ENCODE results near the gene RAD51B. TPM values are rescaled to one million over a fixed set of nuclear protein-coding genes. Genes with fewer than 3 reads are reported as not detected.

RAD51B gene
- total RNA-seq, 1 donor from 2014 or later, result 38.6 TPM

DNA sequence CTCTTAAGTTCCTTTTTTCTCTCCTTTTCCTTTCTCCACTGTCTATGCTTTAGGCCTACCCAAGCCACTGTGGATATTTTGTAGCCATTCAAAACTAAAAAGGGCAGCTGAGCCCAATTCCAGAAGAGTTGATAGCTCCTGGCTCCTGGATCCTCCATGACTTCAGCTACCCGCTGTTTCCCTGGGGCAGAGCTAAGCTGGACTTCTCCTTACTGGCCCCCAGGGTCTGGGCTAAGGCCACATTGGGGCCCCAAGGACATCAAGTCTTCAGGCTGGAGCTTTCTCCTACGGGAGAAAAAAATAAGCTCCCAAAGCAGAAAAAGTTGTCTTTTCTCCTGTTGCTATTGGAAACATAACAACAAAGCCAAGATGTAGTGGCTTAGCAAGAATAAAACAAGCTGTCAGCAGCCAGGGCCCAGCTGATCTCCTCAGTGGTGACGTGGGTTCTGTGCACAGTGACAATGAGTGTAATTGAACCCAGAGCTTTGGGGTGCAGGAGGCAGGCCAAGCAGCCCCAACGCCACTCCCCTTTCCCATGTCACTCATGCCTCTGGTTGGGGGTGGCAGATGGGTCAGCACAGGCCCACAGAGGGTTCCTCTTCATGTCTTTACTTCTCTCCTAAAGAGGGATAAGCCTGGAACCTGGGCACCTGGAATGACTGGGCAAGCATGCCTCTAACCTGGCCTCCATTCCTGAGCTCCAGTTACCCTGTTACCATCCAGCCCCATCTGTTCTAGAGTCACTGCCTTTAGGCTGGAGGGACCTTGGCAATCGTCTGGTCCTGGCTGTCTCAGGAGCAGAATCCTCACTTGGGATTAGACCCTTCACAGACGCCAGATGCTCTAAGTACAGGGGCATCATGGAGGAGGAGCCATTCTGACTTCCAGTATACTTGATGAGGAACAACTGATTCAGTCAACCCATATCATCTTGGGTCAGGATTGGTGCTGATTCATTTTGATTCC, 802.1 kb downstream of the RAD51B start:
- peaks cover 29 to 43% (median 40%) of the 10 kb centered on the region in 3 donors for H3K4me1 ChIP-seq (ENCODE audit: control insufficient read depth in 3 of 3, insufficient read depth in 3 of 3, low read length in 3 of 3)
- no peaks in the 10 kb centered on the region for H3K36me3 ChIP-seq (ENCODE audit: control insufficient read depth in 3 of 3, insufficient read depth in 3 of 3, low read length in 3 of 3)
- H3K27ac ChIP-seq (ENCODE audit: low read depth, low read length), result peak overlapping the region; percentile 97
- peaks cover 0 to 8% (median 4%) of the 10 kb centered on the region in 3 donors for H3K9me3 ChIP-seq (ENCODE audit: control insufficient read depth in 3 of 3, low read length in 3 of 3)
- no peaks in the 10 kb centered on the region for H3K27me3 ChIP-seq (ENCODE audit: control insufficient read depth in 3 of 3, insufficient read depth in 3 of 3, low read length in 3 of 3)
- H3K9ac ChIP-seq (ENCODE audit: low read depth in 1 of 3, low read length in 3 of 3), result no peak overlapping the region
- no peak overlapping the region for H3K4me3 ChIP-seq (ENCODE audit: low read length in 3 of 3)

DNA sequence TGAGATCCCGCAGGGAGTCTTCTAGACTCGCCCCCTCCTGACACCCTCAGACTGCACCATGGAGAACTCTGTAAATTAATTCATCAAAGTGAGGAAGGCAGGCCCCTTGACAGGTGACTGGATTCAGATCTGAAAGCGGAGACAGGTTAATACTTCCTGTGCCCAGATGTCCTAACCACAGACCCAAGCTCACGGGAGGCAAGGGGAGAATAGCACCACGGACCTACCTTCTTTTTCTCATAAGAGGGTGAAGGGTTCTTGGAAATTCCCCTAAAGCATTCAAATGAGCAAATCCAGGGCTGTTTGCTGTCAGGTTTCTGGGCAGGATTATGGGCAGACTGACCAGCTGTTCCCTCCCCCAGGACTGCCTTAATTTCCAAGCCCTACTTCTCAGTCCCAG, 803.3 kb downstream of the RAD51B start:
- Histone ChIP-seq H3K27me3 (ENCODE audit: control insufficient read depth in 3 of 3, insufficient read depth in 3 of 3, low read length in 3 of 3) (no peaks in the 10 kb centered on the region), H3K27ac (ENCODE audit: low read depth, low read length) (no peak overlapping the region), H3K36me3 (ENCODE audit: control insufficient read depth in 3 of 3, insufficient read depth in 3 of 3, low read length in 3 of 3) (no peaks in the 10 kb centered on the region), H3K9ac (ENCODE audit: low read depth in 1 of 3, low read length in 3 of 3) (no peak overlapping the region), H3K4me1 (ENCODE audit: control insufficient read depth in 3 of 3, insufficient read depth in 3 of 3, low read length in 3 of 3) (peaks cover 34 to 48% (median 47%) of the 10 kb centered on the region in 3 donors), H3K9me3 (ENCODE audit: control insufficient read depth in 3 of 3, low read length in 3 of 3) (peaks cover 0 to 5% (median 0%) of the 10 kb centered on the region in 3 donors), H3K4me3 (ENCODE audit: low read length in 3 of 3) (no peak overlapping the region)

DNA sequence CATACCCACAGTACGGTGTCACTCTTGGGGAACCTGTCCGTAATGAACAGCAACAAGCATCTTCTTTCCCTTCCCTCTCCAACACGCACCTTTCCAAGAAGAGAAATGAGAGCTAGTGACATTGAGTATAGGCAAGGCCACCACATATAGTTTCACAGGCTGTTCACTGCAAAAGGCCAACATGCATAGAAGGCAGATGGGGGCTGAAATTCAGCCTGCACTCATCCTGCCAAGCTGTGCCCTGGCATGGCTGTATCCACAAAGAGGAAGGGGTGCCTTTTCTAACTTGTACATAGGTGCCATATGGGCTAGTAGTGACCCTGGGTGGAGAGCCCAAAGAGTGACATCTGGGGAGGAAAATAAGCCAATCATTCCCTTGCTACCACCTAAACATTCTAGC, 803.7 kb downstream of the RAD51B start:
- Histone ChIP-seq H3K4me1 (ENCODE audit: control insufficient read depth in 3 of 3, insufficient read depth in 3 of 3, low read length in 3 of 3) (peaks cover 34 to 48% (median 47%) of the 10 kb centered on the region in 3 donors), H3K36me3 (ENCODE audit: control insufficient read depth in 3 of 3, insufficient read depth in 3 of 3, low read length in 3 of 3) (no peaks in the 10 kb centered on the region), H3K27ac (ENCODE audit: low read depth, low read length) (no peak overlapping the region), H3K4me3 (ENCODE audit: low read length in 3 of 3) (no peak overlapping the region), H3K9me3 (ENCODE audit: control insufficient read depth in 3 of 3, low read length in 3 of 3) (peaks cover 0 to 1% (median 0%) of the 10 kb centered on the region in 3 donors), H3K9ac (ENCODE audit: low read depth in 1 of 3, low read length in 3 of 3) (no peak overlapping the region), H3K27me3 (ENCODE audit: control insufficient read depth in 3 of 3, insufficient read depth in 3 of 3, low read length in 3 of 3) (no peaks in the 10 kb centered on the region)

DNA sequence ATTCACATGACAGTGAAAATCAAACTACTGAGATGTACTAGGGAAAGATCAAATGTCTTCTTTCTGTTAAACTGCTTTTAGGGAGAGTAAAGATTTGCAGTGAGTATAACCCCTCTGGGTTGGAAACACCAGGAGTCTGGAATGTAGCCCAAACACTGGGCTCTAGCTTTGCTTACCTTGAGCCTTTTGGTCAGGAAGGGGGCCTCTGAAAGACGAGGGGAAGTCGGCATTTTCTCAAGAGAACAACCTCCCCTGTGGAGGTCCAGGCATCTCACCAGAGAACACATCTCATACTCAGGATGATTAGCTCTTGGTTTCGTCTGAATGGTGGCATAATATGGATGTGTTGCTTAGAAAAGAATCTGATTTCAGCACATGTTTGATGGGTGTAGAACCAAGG, 804.2 kb downstream of the RAD51B start:
- Histone ChIP-seq H3K9ac (ENCODE audit: low read depth in 1 of 3, low read length in 3 of 3) (no peak overlapping the region), H3K36me3 (ENCODE audit: control insufficient read depth in 3 of 3, insufficient read depth in 3 of 3, low read length in 3 of 3) (no peaks in the 10 kb centered on the region)

DNA sequence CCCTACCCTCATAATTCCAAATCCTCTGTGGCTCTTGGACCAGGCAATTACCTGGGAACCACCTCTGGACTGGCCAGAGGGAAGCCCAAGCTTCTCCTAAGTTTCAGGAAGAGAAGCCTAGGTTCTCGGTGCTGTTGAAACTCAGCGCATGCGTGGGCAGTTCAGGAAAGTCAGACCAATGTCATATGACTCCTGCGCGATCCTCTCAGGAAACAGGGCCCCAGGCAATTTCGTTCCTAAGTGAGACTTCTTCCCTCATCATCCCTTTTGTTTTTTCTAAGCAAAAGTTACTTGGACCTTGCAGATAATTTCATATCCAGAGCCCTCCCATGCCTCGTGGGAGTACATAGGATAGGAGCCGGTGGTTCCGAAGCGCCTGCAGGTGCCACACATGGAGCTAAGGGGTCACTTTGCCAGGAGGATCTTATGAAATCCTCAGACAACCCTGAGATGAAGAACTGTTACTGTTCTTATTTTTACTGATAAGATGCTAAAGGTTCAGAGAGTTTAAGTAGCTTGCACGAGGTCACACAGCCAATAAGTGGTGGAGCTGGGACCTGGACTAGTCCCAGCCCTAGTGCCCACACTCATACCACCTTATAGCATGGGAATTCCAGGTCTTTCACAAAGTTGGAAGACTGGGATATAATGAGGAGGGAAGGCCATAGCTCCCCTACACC, 805.1 kb downstream of the RAD51B start:
- H3K4me3 ChIP-seq (ENCODE audit: low read length in 3 of 3), result no peak overlapping the region
- H3K27me3 ChIP-seq (ENCODE audit: control insufficient read depth in 3 of 3, insufficient read depth in 3 of 3, low read length in 3 of 3), result no peaks in the 10 kb centered on the region
- no peak overlapping the region for H3K9ac ChIP-seq (ENCODE audit: low read depth in 1 of 3, low read length in 3 of 3)
- H3K27ac ChIP-seq (ENCODE audit: low read depth, low read length), result no peak overlapping the region
- H3K4me1 ChIP-seq (ENCODE audit: control insufficient read depth in 3 of 3, insufficient read depth in 3 of 3, low read length in 3 of 3), result peaks cover 34 to 45% (median 42%) of the 10 kb centered on the region in 3 donors
- no peaks in the 10 kb centered on the region for H3K9me3 ChIP-seq (ENCODE audit: control insufficient read depth in 3 of 3, low read length in 3 of 3)
- H3K36me3 ChIP-seq (ENCODE audit: control insufficient read depth in 3 of 3, insufficient read depth in 3 of 3, low read length in 3 of 3), result no peaks in the 10 kb centered on the region

More for the DNA sequence above, 804.2 kb downstream of the RAD51B start:
- peaks cover 34 to 48% (median 47%) of the 10 kb centered on the region in 3 donors for H3K4me1 ChIP-seq (ENCODE audit: control insufficient read depth in 3 of 3, insufficient read depth in 3 of 3, low read length in 3 of 3)
- H3K27ac ChIP-seq (ENCODE audit: low read depth, low read length), result no peak overlapping the region
- H3K4me3 ChIP-seq (ENCODE audit: low read length in 3 of 3), result no peak overlapping the region
- H3K9me3 ChIP-seq (ENCODE audit: control insufficient read depth in 3 of 3, low read length in 3 of 3), result no peaks in the 10 kb centered on the region
- H3K27me3 ChIP-seq (ENCODE audit: control insufficient read depth in 3 of 3, insufficient read depth in 3 of 3, low read length in 3 of 3), result no peaks in the 10 kb centered on the region

DNA sequence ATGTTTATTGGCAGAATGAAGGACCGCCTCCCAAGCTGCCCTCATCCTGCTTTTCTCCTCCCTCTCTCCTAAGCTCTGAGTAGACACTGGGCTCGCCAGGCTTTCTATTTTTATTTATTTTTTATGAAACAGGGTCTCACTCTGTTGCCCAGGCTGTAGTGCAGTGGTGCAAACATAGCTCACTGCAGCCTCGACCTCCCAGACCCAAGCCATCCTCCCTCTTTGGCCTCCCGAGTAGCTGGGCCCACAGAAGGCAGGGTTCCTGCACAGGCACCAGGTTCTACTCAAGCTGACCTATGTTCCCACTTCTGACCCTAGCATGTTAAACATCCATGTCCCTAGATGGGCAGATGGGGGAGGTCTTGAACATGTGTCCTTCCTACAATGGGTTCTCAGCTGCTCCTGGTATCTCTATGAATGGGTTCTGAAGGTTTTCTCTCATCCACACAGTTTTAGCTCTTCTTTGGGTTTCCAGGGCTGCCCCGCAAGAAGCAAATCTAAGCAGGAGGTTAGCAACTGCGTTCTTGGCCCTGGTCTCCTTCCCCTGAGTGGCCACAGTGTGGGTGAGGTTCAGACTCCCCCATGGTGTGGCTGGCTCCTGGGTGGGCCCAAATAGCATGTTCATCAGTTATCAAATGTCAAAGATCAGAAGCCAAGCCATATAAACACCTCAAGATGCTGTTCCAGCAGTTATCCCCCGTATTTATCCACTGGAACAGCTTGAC, 805.9 kb downstream of the RAD51B start:
- Histone ChIP-seq H3K27me3 (ENCODE audit: control insufficient read depth in 3 of 3, insufficient read depth in 3 of 3, low read length in 3 of 3) (no peaks in the 10 kb centered on the region), H3K27ac (ENCODE audit: low read depth, low read length) (peak overlapping the region; percentile 66), H3K36me3 (ENCODE audit: control insufficient read depth in 3 of 3, insufficient read depth in 3 of 3, low read length in 3 of 3) (no peaks in the 10 kb centered on the region), H3K4me1 (ENCODE audit: control insufficient read depth in 3 of 3, insufficient read depth in 3 of 3, low read length in 3 of 3) (peaks cover 27 to 45% (median 37%) of the 10 kb centered on the region in 3 donors), H3K4me3 (ENCODE audit: low read length in 3 of 3) (no peak overlapping the region), H3K9ac (ENCODE audit: low read depth in 1 of 3, low read length in 3 of 3) (no peak overlapping the region), H3K9me3 (ENCODE audit: control insufficient read depth in 3 of 3, low read length in 3 of 3) (no peaks in the 10 kb centered on the region)

DNA sequence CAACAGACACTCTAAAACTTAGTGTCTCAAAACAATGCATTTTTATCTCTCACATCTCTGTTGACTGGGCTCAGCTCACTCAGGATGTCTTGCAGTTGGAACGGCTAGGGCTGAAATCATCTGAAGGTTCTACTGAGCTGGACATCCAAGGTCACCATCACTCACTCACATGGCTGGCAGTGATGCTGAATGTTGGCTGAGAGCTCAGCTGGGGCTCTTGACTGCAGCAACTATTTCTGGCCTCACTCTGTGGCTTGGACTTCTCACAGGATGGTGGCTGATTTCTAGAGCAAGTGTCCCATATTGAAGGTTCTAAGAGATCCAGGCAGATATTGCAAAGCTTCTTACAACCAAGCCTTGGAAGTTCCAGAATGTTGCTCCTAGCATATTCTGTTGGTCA, 806.8 kb downstream of the RAD51B start:
- Histone ChIP-seq H3K4me1 (ENCODE audit: control insufficient read depth in 3 of 3, insufficient read depth in 3 of 3, low read length in 3 of 3) (peaks cover 22 to 36% (median 31%) of the 10 kb centered on the region in 3 donors), H3K9me3 (ENCODE audit: control insufficient read depth in 3 of 3, low read length in 3 of 3) (no peaks in the 10 kb centered on the region), H3K27ac (ENCODE audit: low read depth, low read length) (peak overlapping the region; percentile 66), H3K27me3 (ENCODE audit: control insufficient read depth in 3 of 3, insufficient read depth in 3 of 3, low read length in 3 of 3) (no peaks in the 10 kb centered on the region), H3K4me3 (ENCODE audit: low read length in 3 of 3) (peak overlapping the region in 1 of 3 donors; percentile 24), H3K36me3 (ENCODE audit: control insufficient read depth in 3 of 3, insufficient read depth in 3 of 3, low read length in 3 of 3) (no peaks in the 10 kb centered on the region), H3K9ac (ENCODE audit: low read depth in 1 of 3, low read length in 3 of 3) (no peak overlapping the region)

DNA sequence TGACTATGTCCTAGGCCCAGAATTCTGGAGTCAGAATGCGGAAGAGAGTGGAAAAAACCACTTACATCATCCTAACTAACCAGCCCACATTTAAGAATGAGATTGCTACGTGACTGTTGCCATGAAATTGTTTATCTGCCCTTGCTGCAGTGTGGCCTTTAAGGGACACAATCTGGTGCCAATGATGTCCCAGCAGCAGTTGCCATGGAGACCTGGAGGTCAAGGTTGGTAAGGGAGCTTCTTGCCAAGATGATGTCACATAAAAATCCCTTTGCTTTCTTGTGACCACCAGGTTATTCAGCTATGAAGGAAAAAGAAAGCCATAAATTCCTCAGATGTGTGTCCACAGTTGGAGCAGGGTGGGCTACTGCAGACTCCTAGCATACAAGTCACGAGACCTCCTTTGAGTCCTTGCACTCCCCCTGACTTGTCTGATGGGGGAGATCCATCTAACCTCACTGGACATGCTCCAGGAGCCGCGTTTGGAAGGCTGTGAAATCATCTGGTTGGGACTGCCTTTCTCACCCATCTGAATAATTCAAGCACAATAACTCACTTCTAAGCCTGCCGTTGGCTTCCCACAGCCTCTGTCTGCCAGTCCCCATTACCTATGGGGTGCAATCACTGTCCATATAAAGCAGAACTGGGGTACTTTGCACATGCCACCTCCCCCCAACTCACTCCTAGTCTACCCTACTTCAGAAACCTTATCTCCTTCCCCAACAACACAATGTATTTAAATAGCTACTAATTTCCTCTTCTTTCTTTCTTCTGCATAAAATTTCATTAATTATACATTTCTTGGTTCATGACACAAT, 807.7 kb downstream of the RAD51B start:
- no peak overlapping the region for H3K4me3 ChIP-seq (ENCODE audit: low read length in 3 of 3)
- no peaks in the 10 kb centered on the region for H3K27me3 ChIP-seq (ENCODE audit: control insufficient read depth in 3 of 3, insufficient read depth in 3 of 3, low read length in 3 of 3)
- no peak overlapping the region for H3K9ac ChIP-seq (ENCODE audit: low read depth in 1 of 3, low read length in 3 of 3)
- no peaks in the 10 kb centered on the region for H3K9me3 ChIP-seq (ENCODE audit: control insufficient read depth in 3 of 3, low read length in 3 of 3)
- no peaks in the 10 kb centered on the region for H3K36me3 ChIP-seq (ENCODE audit: control insufficient read depth in 3 of 3, insufficient read depth in 3 of 3, low read length in 3 of 3)
- peak overlapping the region; percentile 66 for H3K27ac ChIP-seq (ENCODE audit: low read depth, low read length)
- H3K4me1 ChIP-seq (ENCODE audit: control insufficient read depth in 3 of 3, insufficient read depth in 3 of 3, low read length in 3 of 3), result peaks cover 15 to 36% (median 29%) of the 10 kb centered on the region in 3 donors
